ENCODE data around the gene ABCC3. TPM values are rescaled to one million over a fixed set of nuclear protein-coding genes. Genes with fewer than 3 reads are reported as not detected.

Gene ABCC3
- 10 to 100 TPM in 1 of 4 donors, 1 to 10 TPM in 3; 1.5 to 19.2 (median 7.3) TPM for total RNA-seq

DNA sequence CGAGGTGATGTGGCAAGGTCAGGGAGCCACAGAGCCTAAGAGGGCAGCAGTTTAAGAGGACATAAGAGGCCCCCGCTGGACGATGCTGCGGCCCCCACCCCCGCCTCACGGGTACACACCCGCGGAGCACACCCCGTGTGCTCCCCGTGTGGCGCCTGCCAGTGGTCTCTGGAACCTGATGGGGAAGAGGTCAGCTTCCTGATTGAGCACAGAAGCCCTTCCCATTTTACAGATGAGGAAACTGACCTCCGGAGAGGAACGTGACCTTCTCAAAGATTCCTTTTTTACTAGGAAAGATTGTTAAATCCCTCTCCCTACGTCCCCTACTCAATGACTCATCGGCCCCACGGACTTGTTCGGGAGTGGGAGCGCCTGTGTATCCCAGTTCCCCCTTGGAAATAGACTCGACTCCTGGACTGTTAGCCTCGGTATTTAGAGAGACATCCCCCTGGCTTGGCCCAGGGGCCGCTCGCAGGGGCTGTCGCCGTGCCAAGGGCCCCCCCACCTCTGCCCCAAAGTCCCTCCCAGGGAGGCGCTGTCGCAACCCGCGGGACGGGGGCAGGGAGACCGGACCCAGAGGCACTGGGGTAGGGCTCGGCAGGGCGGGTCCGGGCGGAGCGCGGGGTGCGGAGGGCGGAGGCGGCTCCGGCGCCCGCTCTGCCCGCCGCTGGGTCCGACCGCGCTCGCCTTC, at the start of gene ABCC3:
Gene ABCC3, plus strand, starts transcription at position 658 of the 691 bp plus-strand sequence. CDS start 56 bp downstream, outside the sequence.
- peaks cover 0 to 67% of the 10 kb centered on the region in 2 donors for H3K27me3 ChIP-seq

DNA sequence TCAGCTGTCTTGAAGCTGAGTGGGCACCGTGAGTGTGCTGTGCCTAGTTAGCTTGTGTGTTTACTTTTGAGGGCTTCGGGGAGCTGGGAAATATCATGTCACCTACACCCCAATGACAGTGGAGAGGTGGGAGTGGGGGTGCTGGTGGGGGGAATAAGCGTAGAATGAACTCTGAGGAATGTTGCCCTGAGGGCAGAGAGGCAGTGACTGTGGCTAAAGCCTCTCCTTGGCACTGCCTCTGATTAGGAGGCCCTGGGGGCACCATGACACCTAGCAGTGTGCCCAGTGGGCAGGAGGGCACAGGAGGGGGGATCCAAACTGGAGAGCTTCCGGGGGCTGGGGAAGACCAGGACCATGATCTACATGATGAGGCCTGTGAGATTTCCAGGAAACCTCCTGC, 49.3 kb upstream of the ABCC3 start:
- no peak overlapping the region for H3K27ac ChIP-seq
- H3K36me3 ChIP-seq = no peaks in the 10 kb centered on the region
- H3K27me3 ChIP-seq = no peaks in the 10 kb centered on the region
- no peaks in the 10 kb centered on the region for H3K9me3 ChIP-seq
- peaks cover 0 to 23% (median 2%) of the 10 kb centered on the region in 4 donors for H3K4me1 ChIP-seq
- WGBS, 2 donors = 89 to 97% methylated on average over 3 of the region's 4 CpGs
- H3K4me3 ChIP-seq = no peak overlapping the region
- TF ChIP-seq POLR2A (IDR thresholded peaks at IDR 0.05) (no peak), EP300 (IDR thresholded peaks at IDR 0.05) (no peak), CTCF (IDR thresholded peaks at IDR 0.05) (no peak)
- DNase-seq (ENCODE audit: low spot score in 2 of 2) = no peak

More for the DNA sequence above, at the start of gene ABCC3:
- WGBS, 2 donors = 12 to 18% methylated on average over 24 to 44 of the region's 48 CpGs
- TF ChIP-seq CTCF (IDR thresholded peaks at IDR 0.05) (no peak), EP300 (IDR thresholded peaks at IDR 0.05) (no peak), POLR2A (IDR thresholded peaks at IDR 0.05) (no peak)
- peak within 1 kb of the TSS in 2 of 4 donors; percentile 13 to 79 for H3K27ac ChIP-seq
- H3K4me1 ChIP-seq = peaks cover 0 to 30% (median 16%) of the 10 kb centered on the region in 4 donors
- no peaks in the 10 kb centered on the region for H3K9me3 ChIP-seq
- DNase-seq (ENCODE audit: low spot score in 2 of 2) = no peak
- no peaks in the 10 kb centered on the region for H3K36me3 ChIP-seq
- H3K4me3 ChIP-seq = peak within 1 kb of the TSS; percentile 17 to 55 (median 41)

- Histone ChIP-seq H3K27ac (no peak overlapping the region), H3K36me3 (no peaks in the 10 kb centered on the region), H3K9me3 (no peaks in the 10 kb centered on the region), H3K27me3 (no peaks in the 10 kb centered on the region), H3K4me3 (no peak overlapping the region), H3K4me1 (peaks cover 0 to 28% (median 2%) of the 10 kb centered on the region in 4 donors)
- no peak for DNase-seq (ENCODE audit: low spot score in 2 of 2)
- TF ChIP-seq EP300 (IDR thresholded peaks at IDR 0.05) = no peak
- TF ChIP-seq POLR2A (IDR thresholded peaks at IDR 0.05) = no peak
- no peak for TF ChIP-seq CTCF (IDR thresholded peaks at IDR 0.05)
- 75 to 78% methylated on average over 5 to 8 of the region's 8 CpGs for WGBS, 2 donors
Observed at GRCh38 chr17:50585891-50586290, 48.8 kb upstream of the ABCC3 start.

DNA sequence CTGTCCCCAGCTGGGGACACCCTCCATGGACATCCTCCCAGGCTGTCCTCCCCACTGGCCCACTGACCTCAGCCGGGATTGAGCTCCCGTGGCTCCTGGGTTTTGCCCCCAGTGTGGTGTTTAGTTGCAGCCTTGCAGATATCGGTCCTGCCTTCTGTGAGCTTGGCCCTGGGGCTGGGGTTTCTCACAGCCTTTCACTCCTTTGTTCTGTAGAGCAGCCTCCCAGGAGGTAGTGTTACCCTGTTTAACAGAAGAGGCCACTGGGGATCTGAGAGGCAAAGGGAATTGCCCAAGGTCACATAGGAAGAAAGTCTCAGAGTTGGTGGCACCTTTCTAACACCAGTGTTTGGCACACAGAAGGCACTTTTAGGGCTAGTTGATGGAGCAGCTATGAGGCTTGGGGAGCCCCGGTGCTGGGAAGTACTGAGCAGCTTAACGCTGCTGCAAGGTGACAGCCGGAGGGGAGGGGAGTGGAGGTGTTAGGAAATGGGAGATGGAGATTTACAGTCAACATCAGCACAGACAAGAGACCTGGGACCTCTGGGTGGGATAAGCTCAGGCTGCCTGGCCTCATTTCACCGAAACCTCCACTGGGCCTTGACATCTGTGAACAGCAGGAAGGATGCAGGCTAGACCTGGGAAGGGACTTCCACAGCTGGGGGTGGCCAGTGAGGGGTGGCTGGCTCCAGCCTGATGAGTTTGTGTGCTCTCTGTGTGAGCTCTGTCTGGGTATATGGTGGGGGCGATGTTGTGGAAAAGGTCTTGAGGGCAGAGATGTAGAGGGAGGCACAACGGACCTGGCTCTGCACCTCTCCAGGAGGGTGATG, 48.0 kb upstream of the ABCC3 start:
- no peak for TF ChIP-seq EP300 (IDR thresholded peaks at IDR 0.05)
- 81 to 86% methylated on average over 9 of the region's 9 CpGs for WGBS, 2 donors

GRCh38 chr17:50587571-50587970, 47.1 kb upstream of the ABCC3 start:
- Histone ChIP-seq H3K9me3 (no peaks in the 10 kb centered on the region), H3K27me3 (no peaks in the 10 kb centered on the region), H3K36me3 (no peaks in the 10 kb centered on the region), H3K27ac (no peak overlapping the region), H3K4me1 (peaks cover 0 to 31% (median 2%) of the 10 kb centered on the region in 4 donors), H3K4me3 (no peak overlapping the region)
- no peak for TF ChIP-seq POLR2A (IDR thresholded peaks at IDR 0.05)
- no peak for TF ChIP-seq CTCF (IDR thresholded peaks at IDR 0.05)
- no peak for TF ChIP-seq EP300 (IDR thresholded peaks at IDR 0.05)
- DNase-seq (ENCODE audit: low spot score in 2 of 2) = no peak
- WGBS, 2 donors = 78 to 92% methylated on average over 6 to 9 of the region's 9 CpGs

More for the DNA sequence above, 48.0 kb upstream of the ABCC3 start:
- H3K27me3 ChIP-seq = no peaks in the 10 kb centered on the region
- peaks cover 0 to 31% (median 2%) of the 10 kb centered on the region in 4 donors for H3K4me1 ChIP-seq
- no peak overlapping the region for H3K27ac ChIP-seq
- H3K4me3 ChIP-seq = no peak overlapping the region
- no peaks in the 10 kb centered on the region for H3K9me3 ChIP-seq
- DNase-seq (ENCODE audit: low spot score in 2 of 2) = no peak
- no peaks in the 10 kb centered on the region for H3K36me3 ChIP-seq
